GM12891 (cell line): ENCODE results near the gene ADAM10.

Experiments
- PAX5 ChIP-seq: IDR thresholded peaks from 2 replicates; pipeline ENCODE4 v1.6.1; 2011; ENCODE audit warnings: low read length, moderate library complexity, mild to moderate bottlenecking; ENCODE audit not compliant: insufficient read depth, severe bottlenecking
- POLR2A ChIP-seq: IDR thresholded peaks from 2 replicates; pipeline ENCODE4 v1.6.1; 2011; ENCODE audit warnings: low read depth, low read length, control low read depth
- POLR2AphosphoS5 ChIP-seq: IDR thresholded peaks from 2 replicates; pipeline ENCODE4 v1.6.1; 2011; ENCODE audit warnings: low read depth, low read length, control low read depth
- POU2F2 ChIP-seq: IDR thresholded peaks from 2 replicates; pipeline ENCODE4 v1.6.1; 2011; ENCODE audit warnings: low read depth, mild to moderate bottlenecking, control low read depth, low read length, moderate library complexity
- SPI1 ChIP-seq: IDR thresholded peaks from 2 replicates; pipeline ENCODE4 v1.6.1; 2011; ENCODE audit warnings: low read depth, low read length, control low read depth
- TAF1 ChIP-seq: IDR thresholded peaks from 2 replicates; pipeline ENCODE4 v1.6.1; 2011; ENCODE audit warnings: low read depth, low read length, control low read depth

- TF ChIP-seq POLR2A, result no peak
- TF ChIP-seq POLR2AphosphoS5, result no peak
- no peak for TF ChIP-seq PAX5
- no peak for TF ChIP-seq POU2F2
- no peak for TF ChIP-seq SPI1
- TF ChIP-seq TAF1, result no peak
Observed at GRCh38 chr15:58627046-58627445, 122.5 kb downstream of the ADAM10 start.
